B cell (primary cell): ENCODE data around the gene TPSB2.

Experiments used
- CTCF ChIP-seq: fragments of 200-600 bp; IDR thresholded peaks from one replicate; pipeline ENCODE4 v1.8.0; 2022; ENCODE audit warnings: antibody characterized with exemption, mild to moderate bottlenecking
- EZH2 ChIP-seq: IDR thresholded peaks from 2 replicates; pipeline ENCODE4 v1.6.1; 2012; ENCODE audit warnings: borderline replicate concordance, low read depth, mild to moderate bottlenecking, moderate library complexity, low read length; ENCODE audit not compliant: insufficient read depth, poor library complexity, severe bottlenecking

GRCh38 chr16:1216681-1217400 is 13.1 kb downstream of the TPSB2 start:
- TF ChIP-seq CTCF, result no peak
- TF ChIP-seq EZH2, result no peak
